Mesendoderm (in vitro differentiated cells): Measurements from ENCODE around the gene CBX5.

Experiments used
- DNase-seq: peaks from one replicate; pipeline ENCODE4 v3.0.0; 2013
- H2AK5ac ChIP-seq: 2 replicates; pipeline ENCODE4 v1.6.1; 2013; ENCODE audit warnings: low read length, inconsistent platforms
- H2BK120ac ChIP-seq: 2 replicates; pipeline ENCODE4 v1.6.1; 2013; ENCODE audit warnings: low read depth, mild to moderate bottlenecking, low read length, moderate library complexity, mixed read lengths
- H2BK15ac ChIP-seq: replicated peaks from 2 replicates; pipeline ENCODE4 v1.6.1; 2013; ENCODE audit warnings: low read depth, mild to moderate bottlenecking, moderate library complexity
- H2BK5ac ChIP-seq: 2 replicates; pipeline ENCODE4 v1.6.1; 2013; ENCODE audit warnings: low read length, inconsistent platforms
- H3K18ac ChIP-seq: 2 replicates; pipeline ENCODE4 v1.6.1; 2013; ENCODE audit warnings: mild to moderate bottlenecking, low read length, mixed read lengths
- H3K23ac ChIP-seq: one replicate; pipeline ENCODE4 v1.6.1; 2013; ENCODE audit warnings: low read length
- H3K27ac ChIP-seq: 2 replicates; pipeline ENCODE4 v1.5.1; 2013; ENCODE audit warnings: low read depth, mild to moderate bottlenecking, inconsistent platforms, low read length, moderate library complexity
- H3K27me3 ChIP-seq: 2 replicates; pipeline ENCODE4 v1.6.1; 2013; ENCODE audit warnings: low read length, control low read depth, mild to moderate bottlenecking, inconsistent platforms; ENCODE audit not compliant: insufficient read depth, poor library complexity
- H3K36me3 ChIP-seq: 2 replicates; pipeline ENCODE4 v1.6.1; 2013; ENCODE audit warnings: low read length, inconsistent platforms; ENCODE audit not compliant: control insufficient read depth, insufficient read depth
- H3K4ac ChIP-seq: one replicate; pipeline ENCODE4 v1.6.1; 2013; ENCODE audit warnings: low read depth, mild to moderate bottlenecking, low read length, moderate library complexity
- H3K4me1 ChIP-seq: 2 replicates; pipeline ENCODE4 v1.6.1; 2013; ENCODE audit warnings: low read depth, low read length, inconsistent platforms; ENCODE audit not compliant: control insufficient read depth
- H3K4me2 ChIP-seq: 2 replicates; pipeline ENCODE4 v1.6.1; 2013; ENCODE audit warnings: low read length
- H3K4me3 ChIP-seq: 2 replicates; pipeline ENCODE4 v1.5.1; 2013; ENCODE audit warnings: mild to moderate bottlenecking, low read length
- H3K56ac ChIP-seq: one replicate; pipeline ENCODE4 v1.6.1; 2013; ENCODE audit warnings: low read length
- H3K79me1 ChIP-seq: 2 replicates; pipeline ENCODE4 v1.6.1; 2013; ENCODE audit warnings: low read length, inconsistent platforms
- H3K79me2 ChIP-seq: 2 replicates; pipeline ENCODE4 v1.6.1; 2013; ENCODE audit warnings: mild to moderate bottlenecking, low read length; ENCODE audit not compliant: control insufficient read depth, insufficient read depth
- H3K9ac ChIP-seq: 2 replicates; pipeline ENCODE4 v1.6.1; 2013; ENCODE audit warnings: low read length, inconsistent platforms
- H4K5ac ChIP-seq: one replicate; pipeline ENCODE4 v1.6.1; 2013; ENCODE audit warnings: low read length
- H4K8ac ChIP-seq: one replicate; pipeline ENCODE4 v1.6.1; 2013; ENCODE audit warnings: low read depth, mild to moderate bottlenecking, control low read depth, low read length, moderate library complexity
- WGBS: extraction: QIAGEN DNeasy Blood & Tissue Kit; methylation state at CpG from one replicate; pipeline ENCODE4 v1.1.7; 2013; ENCODE audit warnings: low lambda C conversion rate, missing lambda C conversion rate; ENCODE audit not compliant: insufficient coverage; ENCODE audit errors: extremely low coverage; 5-methylcytosine and 5-hydroxymethylcytosine counted together

Gene CBX5

GRCh38 chr12:54301428-54302048 lies 21.6 kb upstream of the CBX5 start:
- Histone ChIP-seq H3K4me1 (peaks cover 17% of the 10 kb centered on the region), H4K5ac (peak overlapping the region; percentile 59), H3K36me3 (no peaks in the 10 kb centered on the region), H3K4ac (no peak overlapping the region), H3K27ac (peak overlapping the region; percentile 21), H3K18ac (no peak overlapping the region), H4K8ac (no peak overlapping the region), H2AK5ac (peak overlapping the region; percentile 64), H2BK5ac (peak overlapping the region; percentile 86), H3K23ac (no peak overlapping the region), H2BK15ac (no peak overlapping the region), H3K9ac (peak overlapping the region; percentile 73), H3K56ac (peak overlapping the region; percentile 95), H3K27me3 (no peaks in the 10 kb centered on the region), H2BK120ac (no peak overlapping the region), H3K79me1 (no peaks in the 10 kb centered on the region), H3K4me3 (peak overlapping the region; percentile 14), H3K4me2 (peak overlapping the region; percentile 82), H3K79me2 (no peaks in the 10 kb centered on the region)
- DNase-seq: peak; percentile 75
- no CpG with 5 or more reads among the region's 1 CpG for WGBS

DNA sequence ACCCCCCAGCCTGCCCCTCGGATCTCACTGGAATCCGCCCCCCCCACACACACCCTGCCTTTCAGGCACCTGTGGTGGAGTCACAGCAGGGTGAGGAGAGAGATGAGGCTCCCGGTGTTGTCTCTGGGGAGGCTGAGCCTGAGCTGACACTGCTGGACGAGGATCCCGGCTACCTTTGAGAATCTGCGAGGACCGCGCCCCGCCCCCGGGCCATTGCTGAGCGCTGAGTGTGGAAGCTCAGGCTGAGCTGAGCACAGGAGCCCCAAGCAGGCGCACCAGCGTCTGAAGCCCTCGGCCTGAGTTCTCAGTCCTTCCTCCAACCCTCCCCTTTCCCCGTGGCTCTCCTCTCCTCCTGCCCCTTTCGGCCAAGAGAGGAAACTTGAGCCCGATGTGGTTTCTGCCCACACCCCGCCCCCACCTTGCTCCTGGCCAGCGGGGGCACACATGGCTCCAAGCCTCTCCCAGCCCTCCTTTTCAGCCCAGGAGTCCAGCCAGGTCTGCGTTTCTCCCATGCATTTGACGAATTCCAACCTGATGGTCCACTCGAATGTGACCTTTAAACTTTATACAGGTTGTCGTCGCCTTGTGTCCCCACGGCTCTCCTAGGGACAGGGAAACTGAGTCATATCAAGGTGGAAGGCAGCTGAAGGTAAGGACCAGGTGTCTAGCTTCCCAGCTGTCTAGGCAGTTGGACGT lies 21.0 kb upstream of the CBX5 start, which contains the start of gene NFE2:
TSS of gene NFE2 (minus strand) at position 284 of the 696 bp plus-strand sequence. CDS start 5,767 bp downstream, outside the sequence.
- Histone ChIP-seq H3K36me3 (no peaks in the 10 kb centered on the region), H2AK5ac (peak within 1 kb of the TSS; percentile 79), H2BK5ac (peak within 1 kb of the TSS; percentile 86), H3K9ac (peak within 1 kb of the TSS; percentile 73), H2BK15ac (no peak within 1 kb of the TSS), H3K4ac (no peak within 1 kb of the TSS), H4K8ac (no peak within 1 kb of the TSS), H4K5ac (peak within 1 kb of the TSS; percentile 59), H3K27ac (peak within 1 kb of the TSS; percentile 21), H3K56ac (peak within 1 kb of the TSS; percentile 95), H3K79me1 (no peaks in the 10 kb centered on the region), H3K79me2 (no peaks in the 10 kb centered on the region), H3K27me3 (no peaks in the 10 kb centered on the region), H3K4me1 (peaks cover 17% of the 10 kb centered on the region), H3K18ac (peak within 1 kb of the TSS; percentile 19), H2BK120ac (no peak within 1 kb of the TSS), H3K4me3 (peak within 1 kb of the TSS; percentile 14), H3K4me2 (peak within 1 kb of the TSS; percentile 82), H3K23ac (peak within 1 kb of the TSS; percentile 36)
- WGBS: no CpG with 5 or more reads among the region's 26 CpGs
- peak; percentile 97 for DNase-seq

- no peak overlapping the region for H2BK120ac ChIP-seq
- H2AK5ac ChIP-seq: peak overlapping the region; percentile 79
- H3K4me2 ChIP-seq: peak overlapping the region; percentile 82
- H3K4me3 ChIP-seq: no peak overlapping the region
- no peaks in the 10 kb centered on the region for H3K79me2 ChIP-seq
- H4K8ac ChIP-seq: no peak overlapping the region
- peaks cover 17% of the 10 kb centered on the region for H3K4me1 ChIP-seq
- H3K27ac ChIP-seq: no peak overlapping the region
- no peak overlapping the region for H4K5ac ChIP-seq
- peak overlapping the region; percentile 31 for H2BK5ac ChIP-seq
- H2BK15ac ChIP-seq: no peak overlapping the region
- peak overlapping the region; percentile 19 for H3K18ac ChIP-seq
- no peaks in the 10 kb centered on the region for H3K27me3 ChIP-seq
- peak overlapping the region; percentile 95 for H3K56ac ChIP-seq
- WGBS: no CpG with 5 or more reads among the region's 3 CpGs
- H3K36me3 ChIP-seq: no peaks in the 10 kb centered on the region
- no peak for DNase-seq
- H3K9ac ChIP-seq: peak overlapping the region; percentile 73
- peak overlapping the region; percentile 36 for H3K23ac ChIP-seq
- H3K4ac ChIP-seq: no peak overlapping the region
- H3K79me1 ChIP-seq: no peaks in the 10 kb centered on the region
Observed at GRCh38 chr12:54300225-54300731, 20.4 kb upstream of the CBX5 start.

GRCh38 chr12:54299515-54300224 lies 19.7 kb upstream of the CBX5 start:
- Histone ChIP-seq H3K4ac (no peak overlapping the region), H3K56ac (peak overlapping the region; percentile 31), H3K4me3 (no peak overlapping the region), H3K4me2 (no peak overlapping the region), H2BK5ac (no peak overlapping the region), H3K27me3 (no peaks in the 10 kb centered on the region), H4K5ac (no peak overlapping the region), H4K8ac (no peak overlapping the region), H3K23ac (peak overlapping the region; percentile 36), H3K27ac (no peak overlapping the region), H3K79me1 (no peaks in the 10 kb centered on the region), H3K36me3 (no peaks in the 10 kb centered on the region), H2BK120ac (no peak overlapping the region), H3K4me1 (peaks cover 17% of the 10 kb centered on the region), H3K79me2 (no peaks in the 10 kb centered on the region), H2BK15ac (no peak overlapping the region), H3K9ac (peak overlapping the region; percentile 73), H3K18ac (no peak overlapping the region), H2AK5ac (peak overlapping the region; percentile 79)
- no peak for DNase-seq
- no CpG with 5 or more reads among the region's 8 CpGs for WGBS

DNA sequence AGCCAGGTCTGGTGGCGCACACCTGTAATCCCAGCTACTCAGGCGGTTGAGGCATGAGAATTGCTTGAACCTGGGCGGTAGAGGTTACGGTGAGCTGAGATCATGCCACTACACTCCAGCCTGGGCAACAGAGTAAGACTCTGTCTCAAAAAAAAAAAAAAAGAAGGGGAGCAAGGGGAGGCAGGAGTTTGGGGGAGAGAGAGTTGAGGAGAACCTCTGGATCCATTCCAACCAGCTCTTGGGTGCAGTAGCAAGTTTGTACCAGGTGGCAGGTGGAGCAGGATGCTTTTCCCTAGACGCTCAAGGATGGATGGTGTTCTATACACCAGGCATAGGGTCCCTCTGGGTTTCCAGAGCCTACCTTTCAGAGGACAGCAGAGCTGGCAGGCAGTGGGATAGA lies 19.0 kb upstream of the CBX5 start:
- Histone ChIP-seq H3K4me2 (no peak overlapping the region), H3K23ac (no peak overlapping the region), H3K79me1 (no peaks in the 10 kb centered on the region), H3K27me3 (no peaks in the 10 kb centered on the region), H2BK15ac (no peak overlapping the region), H3K56ac (no peak overlapping the region), H3K36me3 (no peaks in the 10 kb centered on the region), H4K8ac (no peak overlapping the region), H3K18ac (no peak overlapping the region), H3K4ac (no peak overlapping the region), H2BK120ac (no peak overlapping the region), H4K5ac (no peak overlapping the region), H3K79me2 (no peaks in the 10 kb centered on the region), H3K9ac (no peak overlapping the region), H2AK5ac (no peak overlapping the region), H3K27ac (no peak overlapping the region), H2BK5ac (no peak overlapping the region), H3K4me3 (no peak overlapping the region), H3K4me1 (peaks cover 14% of the 10 kb centered on the region)
- no peak for DNase-seq
- WGBS: no CpG with 5 or more reads among the region's 5 CpGs
